IMR-90 (cell line): ENCODE measurements around the gene LINGO1. TPM values are rescaled to one million over a fixed set of nuclear protein-coding genes. Genes with fewer than 3 reads are reported as not detected.

ENCODE experiments used
- ATAC-seq: fragments of 200-7000 bp; cut with Tn5 transposase; 2 replicates; pipeline ENCODE4 v1.9.1; 2020; ENCODE audit warnings: low read depth, mild to moderate bottlenecking, moderate library complexity
- BruUV-seq: library from RNA; stranded (reverse); fragments of 400-500 nt; replicated peaks from 2 replicates; lab custom pipeline; 2021; lab: Mats Ljungman, UMichigan
- CTCF ChIA-PET: fragments of 300-600 bp; formaldehyde crosslinking; extraction: SDS; loops from one replicate; lab custom pipeline; 2021; ENCODE audit warnings: antibody characterized with exemption; lab: Yijun Ruan, JAX
- POLR2A ChIA-PET: fragments of 300-600 bp; sonication (Branson Sonifier 250); formaldehyde crosslinking; loops from one replicate; lab custom pipeline; 2022; ENCODE audit warnings: antibody characterized with exemption; ENCODE audit not compliant: unreplicated experiment; lab: Charles Lee
- DNase-seq: peaks from one replicate; pipeline ENCODE4 v3.0.0; 2013
- H2AFZ ChIP-seq: replicated peaks from 2 replicates; pipeline ENCODE3; 2013; ENCODE audit warnings: low read length, mild to moderate bottlenecking; ENCODE audit not compliant: poor library complexity
- H2AK5ac ChIP-seq: 2 replicates; pipeline ENCODE4 v1.6.1; 2013; ENCODE audit warnings: low read depth, low read length, inconsistent platforms
- H2AK9ac ChIP-seq: replicated peaks from 2 replicates; pipeline ENCODE3; 2013; ENCODE audit warnings: mild to moderate bottlenecking, low read depth, low read length, moderate library complexity; ENCODE audit not compliant: poor library complexity
- H2BK120ac ChIP-seq: 2 replicates; pipeline ENCODE4 v1.6.1; 2013; ENCODE audit warnings: low read depth, low read length, inconsistent platforms
- H2BK15ac ChIP-seq: 3 replicates; pipeline ENCODE4 v1.6.1; 2013; ENCODE audit warnings: low read depth, low read length, inconsistent platforms
- H2BK20ac ChIP-seq: 2 replicates; pipeline ENCODE4 v1.6.1; 2013; ENCODE audit warnings: low read depth, mild to moderate bottlenecking, inconsistent platforms, low read length, moderate library complexity
- H2BK5ac ChIP-seq: 2 replicates; pipeline ENCODE4 v1.6.1; 2013; ENCODE audit warnings: mild to moderate bottlenecking, low read depth, low read length, inconsistent platforms; ENCODE audit not compliant: poor library complexity, severe bottlenecking
- H3K14ac ChIP-seq: replicated peaks from 2 replicates; pipeline ENCODE4 v1.6.1; 2013; ENCODE audit warnings: low read depth, low read length, inconsistent platforms
- H3K18ac ChIP-seq: 2 replicates; pipeline ENCODE4 v1.6.1; 2013; ENCODE audit warnings: low read depth, low read length, control low read depth
- H3K23ac ChIP-seq: 2 replicates; pipeline ENCODE4 v1.6.1; 2013; ENCODE audit warnings: low read depth, low read length, inconsistent platforms
- H3K27ac ChIP-seq: 2 replicates; pipeline ENCODE4 v1.5.1; 2013; ENCODE audit warnings: mild to moderate bottlenecking, control low read depth, low read length; ENCODE audit not compliant: insufficient read depth
- H3K27me3 ChIP-seq: 2 replicates; pipeline ENCODE4 v1.6.1; 2013; ENCODE audit warnings: low read length; ENCODE audit not compliant: control insufficient read depth, insufficient read depth
- H3K36me3 ChIP-seq: 2 replicates; pipeline ENCODE4 v1.6.1; 2013; ENCODE audit warnings: low read length, mixed read lengths; ENCODE audit not compliant: control insufficient read depth, insufficient read depth
- H3K4ac ChIP-seq: 2 replicates; pipeline ENCODE4 v1.6.1; 2013; ENCODE audit warnings: low read depth, low read length, inconsistent platforms
- H3K4me1 ChIP-seq: 2 replicates; pipeline ENCODE4 v1.6.1; 2013; ENCODE audit warnings: low read length, mixed read lengths; ENCODE audit not compliant: control insufficient read depth, insufficient read depth
- H3K4me2 ChIP-seq: 2 replicates; pipeline ENCODE4 v1.6.1; 2013; ENCODE audit warnings: low read depth, mild to moderate bottlenecking, control low read depth, low read length, moderate library complexity
- H3K4me3 ChIP-seq: 2 replicates; pipeline ENCODE4 v1.5.1; 2013; ENCODE audit warnings: low read depth, mild to moderate bottlenecking, control low read depth, low read length, moderate library complexity; ENCODE audit not compliant: insufficient read depth
- H3K56ac ChIP-seq: 2 replicates; pipeline ENCODE4 v1.6.1; 2013; ENCODE audit warnings: low read length, inconsistent platforms; ENCODE audit not compliant: insufficient read depth; ENCODE audit errors: extremely low read depth
- H3K79me1 ChIP-seq, 2 experiments: 2 replicates each; pipeline ENCODE4 v1.6.1; 2013; ENCODE audit warnings: low read length in 2 of 2, inconsistent platforms in 1 of 2, low read depth in 1 of 2
- H3K9ac ChIP-seq: 2 replicates; pipeline ENCODE4 v1.6.1; 2013; ENCODE audit warnings: low read depth, low read length, control low read depth
- H3K9me1 ChIP-seq: 2 replicates; pipeline ENCODE4 v1.6.1; 2013; ENCODE audit warnings: low read length, inconsistent platforms; ENCODE audit not compliant: insufficient read depth
- H3K9me3 ChIP-seq: 2 replicates; pipeline ENCODE4 v1.6.1; 2013; ENCODE audit warnings: low read length; ENCODE audit not compliant: control insufficient read depth, insufficient read depth
- H4K20me1 ChIP-seq: 2 replicates; pipeline ENCODE4 v1.6.1; 2013; ENCODE audit warnings: low read length, inconsistent platforms; ENCODE audit not compliant: insufficient read depth
- H4K5ac ChIP-seq: 2 replicates; pipeline ENCODE4 v1.6.1; 2013; ENCODE audit warnings: mild to moderate bottlenecking, low read depth, low read length, control low read depth
- H4K8ac ChIP-seq, 2 experiments: 2 replicates each; pipeline ENCODE4 v1.6.1; 2013; ENCODE audit warnings: low read depth in 2 of 2, low read length in 2 of 2, control low read depth in 1 of 2, inconsistent platforms in 1 of 2
- H4K91ac ChIP-seq: 2 replicates; pipeline ENCODE4 v1.6.1; 2013; ENCODE audit warnings: low read depth, low read length, inconsistent platforms; ENCODE audit not compliant: insufficient read depth
- BHLHE40 ChIP-seq: fragments of 150-350 bp; IDR thresholded peaks from 2 replicates; pipeline ENCODE4 v1.6.1; 2016; ENCODE audit warnings: mild to moderate bottlenecking, low read depth, low read length
- CTCF ChIP-seq: conservative IDR thresholded peaks from 2 replicates; pipeline ENCODE4 v1.5.1; 2012; ENCODE audit warnings: mild to moderate bottlenecking, low read depth, low read length, improper control_type of control experiment
- MAFK ChIP-seq: IDR thresholded peaks from 2 replicates; pipeline ENCODE4 v1.6.1; 2012; ENCODE audit warnings: low read depth, low read length, improper control_type of control experiment
- NFE2L2 ChIP-seq: fragments of 150-350 bp; IDR thresholded peaks from 2 replicates; pipeline ENCODE4 v1.6.1; 2016; ENCODE audit warnings: low read depth, mild to moderate bottlenecking, low read length
- RAD21 ChIP-seq: IDR thresholded peaks from 2 replicates; pipeline ENCODE4 v1.6.1; 2012; ENCODE audit warnings: low read length, improper control_type of control experiment
- RFX5 ChIP-seq: IDR thresholded peaks from 2 replicates; pipeline ENCODE4 v1.8.0; 2012; ENCODE audit warnings: low read depth, mild to moderate bottlenecking, low read length, moderate library complexity
- WGBS, 2 experiments: methylation state at CpG; one replicate each; pipeline versions ENCODE4 v1.1.5 to v1.1.7; 2013; ENCODE audit warnings: missing lambda C conversion rate in 2 of 2; ENCODE audit not compliant: insufficient read length in 1 of 2; ENCODE audit errors: extremely low coverage in 2 of 2; 5-methylcytosine and 5-hydroxymethylcytosine counted together
- dilution Hi-C: fragments of 300-500 bp; cut with HindIII; formaldehyde crosslinking; loops from one replicate; pipeline ENCODE4 v1.14.3; 2018; ENCODE audit warnings: low sequenced_read_pairs; ENCODE audit not compliant: unreplicated experiment
- in situ Hi-C: fragments of 300-500 bp; cut with MboI; formaldehyde crosslinking; loops from 3 replicates; pipeline ENCODE4 v1.14.3; 2019; ENCODE audit warnings: low sequenced_read_pairs, inconsistent platforms, mixed read lengths
- intact Hi-C: fragments of 100-400 bp; cut with micrococcal nuclease; formaldehyde crosslinking; loops from 2 replicates; pipeline ENCODE4 v1.10.0; 2022
- polyA plus RNA-seq, 3 experiments: library from polyadenylated mRNA; depleted of rRNA; stranded (reverse); fragments of >200 nt; gene quantifications; 2 replicates each; pipeline ENCODE4 v1.2.3, GENCODE V29; 2012; ENCODE audit warnings: low replicate concordance in 1 of 3
- total RNA-seq: library from RNA; depleted of rRNA; stranded (reverse); fragments of >200 nt; gene quantifications from 2 replicates; pipeline ENCODE4 v1.2.3, GENCODE V29; 2012

Gene LINGO1
- total and polyA plus RNA-seq, 2 of the 4 experiments (the other 2 are of a cell fraction), result 0.05 TPM; not detected in 1

- Histone ChIP-seq H3K4ac (no peak overlapping the region), H3K79me1 (no peaks in the 10 kb centered on the region), H2AK9ac (no peak overlapping the region), H3K9me1 (no peaks in the 10 kb centered on the region), H2AK5ac (no peak overlapping the region), H4K91ac (no peak overlapping the region), H3K9me3 (no peaks in the 10 kb centered on the region), H2BK5ac (no peak overlapping the region), H2BK120ac (no peak overlapping the region), H3K4me2 (no peak overlapping the region), H3K36me3 (no peaks in the 10 kb centered on the region), H2AFZ (no peak overlapping the region), H3K9ac (no peak overlapping the region), H3K4me1 (no peaks in the 10 kb centered on the region), H3K14ac (no peak overlapping the region), H3K27me3 (peaks cover 56% of the 10 kb centered on the region), H4K5ac (no peak overlapping the region), H3K23ac (no peak overlapping the region), H3K18ac (no peak overlapping the region), H3K4me3 (no peak overlapping the region), H2BK15ac (no peak overlapping the region), H3K27ac (no peak overlapping the region), H4K8ac (no peak overlapping the region), H4K20me1 (no peaks in the 10 kb centered on the region), H2BK20ac (no peak overlapping the region), H3K56ac (no peak overlapping the region)
- dilution Hi-C loops, result no loop called here
- no TSS peak for BruUV-seq
- in situ Hi-C loops, result no loop called here
- 40% methylated on average over 3 of the region's 14 CpGs; no CpG with 5 or more reads in 1 of the 2 experiments for WGBS, 2 experiments
- ATAC-seq (no peak), DNase-seq (no peak)
- intact Hi-C loops, result no loop called here
- ChIA-PET CTCF (interaction anchor here (1.1 to 1.4 kb wide), 2 partner anchors 9 to 177 kb away, joined by 3 read pairs; no protein-coding TSS in a partner anchor), POLR2A (no interaction called here)
- TF ChIP-seq MAFK (no peak), CTCF (no peak), NFE2L2 (no peak), RAD21 (no peak), RFX5 (no peak), BHLHE40 (no peak)
These were observed 12.0 kb upstream of the LINGO1 start for GRCh38 chr15:77644543-77645247.
